ENCODE data around the gene PARD3B. TPM values are rescaled to one million over a fixed set of nuclear protein-coding genes. Genes with fewer than 3 reads are reported as not detected.

Gene PARD3B
- total RNA-seq, 2 donors from 2014 or later, result 14.7 to 25.0 TPM

- no peak for DNase-seq (ENCODE audit: low spot score)
- H3K4me1 ChIP-seq (replicated peaks), result no peaks in the 10 kb centered on the region
- TF ChIP-seq, protein P1, sequence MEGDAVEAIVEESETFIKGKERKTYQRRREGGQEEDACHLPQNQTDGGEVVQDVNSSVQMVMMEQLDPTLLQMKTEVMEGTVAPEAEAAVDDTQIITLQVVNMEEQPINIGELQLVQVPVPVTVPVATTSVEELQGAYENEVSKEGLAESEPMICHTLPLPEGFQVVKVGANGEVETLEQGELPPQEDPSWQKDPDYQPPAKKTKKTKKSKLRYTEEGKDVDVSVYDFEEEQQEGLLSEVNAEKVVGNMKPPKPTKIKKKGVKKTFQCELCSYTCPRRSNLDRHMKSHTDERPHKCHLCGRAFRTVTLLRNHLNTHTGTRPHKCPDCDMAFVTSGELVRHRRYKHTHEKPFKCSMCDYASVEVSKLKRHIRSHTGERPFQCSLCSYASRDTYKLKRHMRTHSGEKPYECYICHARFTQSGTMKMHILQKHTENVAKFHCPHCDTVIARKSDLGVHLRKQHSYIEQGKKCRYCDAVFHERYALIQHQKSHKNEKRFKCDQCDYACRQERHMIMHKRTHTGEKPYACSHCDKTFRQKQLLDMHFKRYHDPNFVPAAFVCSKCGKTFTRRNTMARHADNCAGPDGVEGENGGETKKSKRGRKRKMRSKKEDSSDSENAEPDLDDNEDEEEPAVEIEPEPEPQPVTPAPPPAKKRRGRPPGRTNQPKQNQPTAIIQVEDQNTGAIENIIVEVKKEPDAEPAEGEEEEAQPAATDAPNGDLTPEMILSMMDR (IDR thresholded peaks at IDR 0.05), result no peak
- TF ChIP-seq POLR2A (IDR thresholded peaks at IDR 0.05), result no peak
- TF ChIP-seq POLR2AphosphoS5 (IDR thresholded peaks at IDR 0.05), result no peak
- intact Hi-C loops (cut with DNase I), result no loop called here
- no peak overlapping the region for H3K4me3 ChIP-seq
- H3K36me3 ChIP-seq, result no peaks in the 10 kb centered on the region
- no peaks in the 10 kb centered on the region for H3K27me3 ChIP-seq (replicated peaks; ENCODE audit: insufficient read depth)
- 92% methylated on average over 3 of the region's 3 CpGs for WGBS
- H3K9me3 ChIP-seq, result no peaks in the 10 kb centered on the region
- no peak overlapping the region for H3K27ac ChIP-seq
Observed at GRCh38 chr2:204984518-204984917, 439.2 kb downstream of the PARD3B start.

- Histone ChIP-seq H3K9me3 (no peaks in the 10 kb centered on the region), H3K27ac (no peak overlapping the region), H3K4me3 (no peak overlapping the region), H3K36me3 (no peaks in the 10 kb centered on the region), H3K4me1 (replicated peaks) (no peaks in the 10 kb centered on the region), H3K27me3 (replicated peaks; ENCODE audit: insufficient read depth) (no peaks in the 10 kb centered on the region)
- TF ChIP-seq POLR2A (IDR thresholded peaks at IDR 0.05) (no peak), POLR2AphosphoS5 (IDR thresholded peaks at IDR 0.05) (no peak)
- TF ChIP-seq, protein P1 (IDR thresholded peaks at IDR 0.05), result no peak
- intact Hi-C loops (cut with DNase I), result no loop called here
- DNase-seq (ENCODE audit: low spot score), result no peak
- WGBS, result 77% methylated on average over 5 of the region's 5 CpGs
Observed at GRCh38 chr2:204986641-204987040, 441.4 kb downstream of the PARD3B start.

GRCh38 chr2:204988836-204989235 lies 443.6 kb downstream of the PARD3B start:
- H3K4me1 ChIP-seq (replicated peaks), result no peaks in the 10 kb centered on the region
- TF ChIP-seq, protein P1 (IDR thresholded peaks at IDR 0.05), result no peak
- no peak for TF ChIP-seq POLR2AphosphoS5 (IDR thresholded peaks at IDR 0.05)
- TF ChIP-seq POLR2A (IDR thresholded peaks at IDR 0.05), result no peak
- no peak for DNase-seq (ENCODE audit: low spot score)
- intact Hi-C loops (cut with DNase I), result no loop called here
- H3K27ac ChIP-seq, result no peak overlapping the region
- no peaks in the 10 kb centered on the region for H3K9me3 ChIP-seq
- H3K4me3 ChIP-seq, result no peak overlapping the region
- H3K27me3 ChIP-seq (replicated peaks; ENCODE audit: insufficient read depth), result no peaks in the 10 kb centered on the region
- no peaks in the 10 kb centered on the region for H3K36me3 ChIP-seq
- WGBS, result 70% methylated on average over 3 of the region's 3 CpGs

DNA sequence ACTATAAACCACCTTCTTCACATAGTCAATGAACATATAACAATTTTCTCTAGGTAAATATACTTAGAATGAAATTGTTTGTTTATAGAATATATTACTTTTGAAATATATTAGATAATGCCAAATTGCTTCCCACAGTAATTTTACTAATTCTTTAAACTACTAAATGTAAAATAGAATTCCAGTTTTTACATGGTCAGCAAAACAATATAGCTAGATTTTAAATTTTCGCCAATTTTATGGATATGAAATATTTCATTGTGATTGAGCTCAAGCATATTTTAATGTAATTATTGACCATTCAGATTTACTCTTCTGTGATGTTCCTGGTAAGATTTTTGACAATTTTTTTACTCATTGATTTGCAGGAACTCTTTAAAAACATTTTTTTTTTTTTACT lies 444.6 kb downstream of the PARD3B start:
- Histone ChIP-seq H3K4me1 (replicated peaks) (no peaks in the 10 kb centered on the region), H3K27ac (no peak overlapping the region), H3K9me3 (no peaks in the 10 kb centered on the region), H3K4me3 (no peak overlapping the region), H3K36me3 (no peaks in the 10 kb centered on the region), H3K27me3 (replicated peaks; ENCODE audit: insufficient read depth) (no peaks in the 10 kb centered on the region)
- intact Hi-C loops (cut with DNase I), result no loop called here
- no peak for DNase-seq (ENCODE audit: low spot score)
- TF ChIP-seq POLR2AphosphoS5 (IDR thresholded peaks at IDR 0.05) (no peak), POLR2A (IDR thresholded peaks at IDR 0.05) (no peak)
- TF ChIP-seq, protein P1 (IDR thresholded peaks at IDR 0.05), result no peak
- WGBS, result 100% methylated on average over 1 of the region's 1 CpG

DNA sequence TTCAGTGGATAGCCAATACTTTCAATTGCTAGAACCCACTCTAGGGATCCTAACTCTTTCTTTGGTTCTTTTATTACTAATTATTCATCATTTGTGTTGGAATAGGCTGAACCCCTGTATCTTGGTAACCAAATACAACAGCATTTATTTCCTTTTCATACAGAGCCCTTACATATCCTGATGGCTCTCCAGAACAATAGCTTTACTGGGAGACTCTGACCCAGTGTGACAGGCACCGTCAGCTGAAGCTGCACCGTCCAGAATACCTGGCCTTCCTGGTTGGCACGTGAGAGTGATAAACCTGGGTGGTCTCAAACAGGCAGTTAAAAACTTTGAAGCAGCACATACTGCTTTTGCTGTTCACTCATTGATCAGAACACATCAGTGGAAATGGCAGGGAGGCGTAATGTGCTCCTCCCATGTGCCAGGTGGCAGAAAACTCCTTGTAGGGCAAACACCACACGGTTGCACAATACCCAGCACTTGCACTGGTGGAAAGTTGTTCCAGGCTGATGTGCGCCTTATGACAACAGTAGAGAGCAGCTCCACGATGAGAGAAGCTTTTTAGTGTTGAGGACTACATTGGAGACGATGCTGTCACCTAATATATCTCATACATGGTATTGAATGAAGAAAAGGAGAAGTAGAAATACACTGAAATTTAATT lies 456.2 kb downstream of the PARD3B start:
- Histone ChIP-seq H3K27ac (no peak overlapping the region), H3K27me3 (replicated peaks; ENCODE audit: insufficient read depth) (no peaks in the 10 kb centered on the region), H3K4me3 (no peak overlapping the region), H3K36me3 (no peaks in the 10 kb centered on the region), H3K4me1 (replicated peaks) (no peaks in the 10 kb centered on the region), H3K9me3 (no peaks in the 10 kb centered on the region)
- intact Hi-C loops (cut with DNase I), result no loop called here
- TF ChIP-seq, protein P1 (IDR thresholded peaks at IDR 0.05), result no peak
- TF ChIP-seq POLR2A (IDR thresholded peaks at IDR 0.05) (no peak), POLR2AphosphoS5 (IDR thresholded peaks at IDR 0.05) (no peak)
- 75% methylated on average over 8 of the region's 8 CpGs for WGBS
- DNase-seq (ENCODE audit: low spot score), result no peak

Measured in prostate gland (tissue), 2 donors.